GM12801 (cell line): Measurements from ENCODE around the gene CLEC20A.

Experiments
- CTCF ChIP-seq: IDR thresholded peaks from one replicate; pipeline ENCODE4 v1.5.1; 2011; ENCODE audit warnings: control low read depth; ENCODE audit not compliant: insufficient read length; ENCODE audit errors: extremely low read depth

CLEC20A gene

DNA sequence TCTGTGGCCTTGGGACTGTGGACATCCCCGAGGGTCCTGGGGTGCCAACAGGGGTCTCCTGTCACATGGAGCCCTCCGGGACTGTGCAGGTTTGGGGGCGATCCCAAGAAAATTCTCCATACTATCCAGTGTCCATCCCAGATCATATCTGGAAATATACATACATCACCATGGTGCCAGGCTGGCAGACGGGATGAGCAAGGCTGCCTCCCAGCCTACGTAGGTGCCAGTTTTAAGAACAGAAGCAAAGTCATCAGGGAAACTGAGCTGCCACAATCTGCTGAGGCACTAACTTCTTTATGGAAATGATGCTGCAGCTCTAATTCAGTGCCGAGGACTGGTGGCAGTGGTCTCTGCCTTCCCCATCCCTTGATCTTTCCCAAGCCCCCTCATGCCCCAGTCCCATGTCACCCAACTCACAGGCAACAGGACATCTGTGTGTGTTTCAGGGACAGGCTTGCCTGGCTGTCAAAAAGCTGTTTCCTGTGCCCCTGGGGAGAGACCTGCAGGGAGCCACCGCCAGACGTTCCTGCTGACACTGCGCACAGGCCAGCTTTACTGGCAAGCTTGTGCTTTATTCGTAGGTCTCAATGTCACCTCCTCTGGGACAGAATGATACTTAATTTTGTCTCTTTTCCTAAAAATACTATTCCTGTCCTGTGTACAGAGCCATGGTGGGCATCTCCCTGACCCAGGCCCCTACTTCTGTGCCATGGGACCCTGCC, 31.6 kb upstream of the CLEC20A start:
- no peak for TF ChIP-seq CTCF

- no peak for TF ChIP-seq CTCF
These were observed 30.4 kb upstream of the CLEC20A start for GRCh38 chr1:178527117-178527516.

GRCh38 chr1:178521241-178521640, 24.5 kb upstream of the CLEC20A start:
- no peak for TF ChIP-seq CTCF

GRCh38 chr1:178520803-178521202, 24.0 kb upstream of the CLEC20A start:
- TF ChIP-seq CTCF, result no peak

DNA sequence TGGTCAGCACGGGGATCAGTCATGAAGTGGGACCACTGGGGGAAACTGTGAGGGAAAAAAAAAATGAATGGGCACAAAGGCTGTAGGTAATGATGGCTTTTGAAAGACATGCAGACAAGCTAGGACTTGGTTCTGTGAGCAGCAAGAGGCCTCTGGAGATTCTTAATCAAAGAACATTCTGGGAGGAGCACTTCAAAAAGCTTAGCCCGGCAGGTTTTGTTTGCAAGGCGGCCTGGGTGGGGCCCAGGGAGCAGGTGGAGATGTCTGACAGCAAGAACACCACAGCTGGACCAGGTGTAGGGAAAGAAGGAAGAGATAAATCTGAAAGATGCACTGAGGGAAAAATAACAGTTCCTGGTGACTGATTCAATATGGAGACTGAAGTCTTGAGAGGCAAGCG, 22.1 kb upstream of the CLEC20A start:
- no peak for TF ChIP-seq CTCF

- TF ChIP-seq CTCF, result no peak
These were observed 19.3 kb upstream of the CLEC20A start for GRCh38 chr1:178516110-178516509.

GRCh38 chr1:178513278-178513983, 16.7 kb upstream of the CLEC20A start:
- no peak for TF ChIP-seq CTCF
